ENCODE data around the gene EIF2S2.
A peak's percentile ranks its signal among the peaks of the same experiment; 100 is the strongest.

EIF2S2 gene

GRCh38 chr20:34058831-34059230 is 53.2 kb downstream of the EIF2S2 start:
- Histone ChIP-seq H3K4me1 (ENCODE audit: control insufficient read depth in 1 of 2, insufficient read depth in 1 of 2, low read depth in 1 of 2, low read length in 1 of 2) (peaks cover 10 to 26% of the 10 kb centered on the region in 2 experiments), H3K4me3 (ENCODE audit: low read depth in 1 of 2, low read length in 1 of 2) (no peak overlapping the region), H3K9me3 (no peaks in the 10 kb centered on the region), H3K27ac (peak overlapping the region; percentile 19), H3K36me3 (peaks cover 19% of the 10 kb centered on the region), H3K27me3 (no peaks in the 10 kb centered on the region)
- no peak for TF ChIP-seq CTCF (IDR thresholded peaks at IDR 0.05)

GRCh38 chr20:34055290-34055689 is 56.8 kb downstream of the EIF2S2 start:
- no peak for TF ChIP-seq CTCF (IDR thresholded peaks at IDR 0.05)
- Histone ChIP-seq H3K27ac (peak overlapping the region; percentile 11), H3K4me3 (ENCODE audit: low read depth in 1 of 2, low read length in 1 of 2) (no peak overlapping the region)

GRCh38 chr20:34052414-34052813 is 59.6 kb downstream of the EIF2S2 start:
- peaks cover 3% of the 10 kb centered on the region for H3K36me3 ChIP-seq
- H3K4me1 ChIP-seq (ENCODE audit: control insufficient read depth in 1 of 2, insufficient read depth in 1 of 2, low read depth in 1 of 2, low read length in 1 of 2), result peaks cover 26 to 36% of the 10 kb centered on the region in 2 experiments
- H3K4me3 ChIP-seq (ENCODE audit: low read depth in 1 of 2, low read length in 1 of 2), result no peak overlapping the region
- H3K27ac ChIP-seq, result peak overlapping the region; percentile 59
- no peak for TF ChIP-seq CTCF (IDR thresholded peaks at IDR 0.05)
- no peaks in the 10 kb centered on the region for H3K9me3 ChIP-seq
- H3K27me3 ChIP-seq, result no peaks in the 10 kb centered on the region

More at GRCh38 chr20:34055290-34055689, 56.8 kb downstream of the EIF2S2 start:
- Histone ChIP-seq H3K4me1 (ENCODE audit: control insufficient read depth in 1 of 2, insufficient read depth in 1 of 2, low read depth in 1 of 2, low read length in 1 of 2) (peaks cover 7 to 18% of the 10 kb centered on the region in 2 experiments), H3K9me3 (no peaks in the 10 kb centered on the region), H3K27me3 (no peaks in the 10 kb centered on the region), H3K36me3 (peaks cover 13% of the 10 kb centered on the region)

GRCh38 chr20:34049897-34050695 is 61.9 kb downstream of the EIF2S2 start:
- Histone ChIP-seq H3K36me3 (peaks cover 5% of the 10 kb centered on the region), H3K4me3 (ENCODE audit: low read depth in 1 of 2, low read length in 1 of 2) (no peak overlapping the region), H3K27ac (peak overlapping the region; percentile 60), H3K27me3 (no peaks in the 10 kb centered on the region), H3K9me3 (no peaks in the 10 kb centered on the region), H3K4me1 (ENCODE audit: control insufficient read depth in 1 of 2, insufficient read depth in 1 of 2, low read depth in 1 of 2, low read length in 1 of 2) (peaks cover 26 to 31% of the 10 kb centered on the region in 2 experiments)
- TF ChIP-seq CTCF (IDR thresholded peaks at IDR 0.05), result no peak

GRCh38 chr20:34049389-34049788 is 62.7 kb downstream of the EIF2S2 start:
- Histone ChIP-seq H3K4me1 (ENCODE audit: control insufficient read depth in 1 of 2, insufficient read depth in 1 of 2, low read depth in 1 of 2, low read length in 1 of 2) (peaks cover 26 to 27% of the 10 kb centered on the region in 2 experiments), H3K27me3 (no peaks in the 10 kb centered on the region), H3K9me3 (no peaks in the 10 kb centered on the region), H3K36me3 (peaks cover 8% of the 10 kb centered on the region), H3K4me3 (ENCODE audit: low read depth in 1 of 2, low read length in 1 of 2) (no peak overlapping the region), H3K27ac (peak overlapping the region; percentile 60)
- TF ChIP-seq CTCF (IDR thresholded peaks at IDR 0.05), result no peak
